Lower leg skin (tissue), 4 donors: ENCODE measurements around the gene CFL1. TPM values are rescaled to one million over a fixed set of nuclear protein-coding genes. Genes with fewer than 3 reads are reported as not detected.
A peak's percentile ranks its signal among the peaks of the same experiment; 100 is the strongest.

Experiments
- DNase-seq, 2 donors: peaks; one replicate each; pipeline ENCODE4 v3.0.0-alpha.2; 2019; ENCODE audit warnings: low spot score in 2 of 2
- H3K4me3 ChIP-seq: fragments of 200-600 bp; sonication (generic); 2 replicates; pipeline ENCODE4 v1.5.1; 2017; ENCODE audit warnings: mild to moderate bottlenecking, low read depth; ENCODE audit not compliant: poor library complexity, severe bottlenecking
- CTCF ChIP-seq, 3 donors: fragments of 450-650 bp; IDR thresholded peaks; one replicate each; pipeline ENCODE4 v1.5.1; 2016; ENCODE audit warnings: antibody characterized with exemption in 3 of 3, mild to moderate bottlenecking in 3 of 3, moderate library complexity in 2 of 3
- POLR2A ChIP-seq, 2 donors: fragments of 450-650 bp; IDR thresholded peaks; one replicate each; pipeline ENCODE4 v1.6.1; 2016 to 2017; ENCODE audit warnings: antibody characterized with exemption in 2 of 2, mild to moderate bottlenecking in 1 of 2, moderate library complexity in 1 of 2
- WGBS, 2 donors: methylation state at CpG; one replicate each; pipeline ENCODE4 v1.1.5; 2018; 5-methylcytosine and 5-hydroxymethylcytosine counted together
- intact Hi-C: fragments of 100-400 bp; cut with DNase I; formaldehyde crosslinking; loops from one replicate; pipeline ENCODE4 v1.15.0; 2023; ENCODE audit warnings: low total_unique reads
- total RNA-seq, 4 donors: library from RNA; depleted of rRNA; stranded (reverse); fragments of >200 nt; gene quantifications; one replicate each; pipeline ENCODE4 v1.1.0, GENCODE V29; 2016

The CFL1 gene
- total RNA-seq, 4 donors from 2014 or later, result 417 to 706 (median 504) TPM

- DNase-seq, result no peak
- intact Hi-C loops, result loop anchor here (10.0 kb wide), 1 partner anchor 48 kb away; no protein-coding TSS in a partner anchor
Observed at GRCh38 chr11:65822776-65823528, 35.0 kb downstream of the CFL1 start.

GRCh38 chr11:65821107-65821506 lies 36.9 kb downstream of the CFL1 start:
- intact Hi-C loops, result loop anchor here (10.0 kb wide), 1 partner anchor 46 kb away; no protein-coding TSS in a partner anchor
- no peak for TF ChIP-seq POLR2A (IDR thresholded peaks at IDR 0.05)
- no peak overlapping the region for H3K4me3 ChIP-seq
- no peak for DNase-seq
- WGBS, 2 donors, result 64 to 82% methylated on average over 8 of the region's 8 CpGs

More at GRCh38 chr11:65822776-65823528, 35.0 kb downstream of the CFL1 start:
- 78 to 87% methylated on average over 15 of the region's 15 CpGs for WGBS, 2 donors
- TF ChIP-seq POLR2A (IDR thresholded peaks at IDR 0.05) (no peak), CTCF (IDR thresholded peaks at IDR 0.05) (no peak)
- no peak overlapping the region for H3K4me3 ChIP-seq

- 6 to 8% methylated on average over 47 to 71 of the region's 74 CpGs for WGBS, 2 donors
- TF ChIP-seq CTCF (IDR thresholded peaks at IDR 0.05) (peak in 2 of 3 donors; percentile 62 to 97), POLR2A (IDR thresholded peaks at IDR 0.05) (no peak)
- intact Hi-C loops, result loop anchor here (5.0 kb wide), 1 partner anchor 111 kb away; no protein-coding TSS in a partner anchor
- H3K4me3 ChIP-seq, result peak overlapping the region; percentile 52
- peak; percentile 90 to 99 for DNase-seq
Observed at GRCh38 chr11:65817835-65818680, 39.9 kb downstream of the CFL1 start.

GRCh38 chr11:65817312-65817834 lies 40.6 kb downstream of the CFL1 start:
- intact Hi-C loops, result loop anchor here (5.0 kb wide), 1 partner anchor 110 kb away; no protein-coding TSS in a partner anchor
- TF ChIP-seq CTCF (IDR thresholded peaks at IDR 0.05) (no peak), POLR2A (IDR thresholded peaks at IDR 0.05) (no peak)

GRCh38 chr11:65816696-65817095 lies 41.3 kb downstream of the CFL1 start:
- intact Hi-C loops, result loop anchor here (5.0 kb wide), 1 partner anchor 109 kb away; no protein-coding TSS in a partner anchor
- 92 to 93% methylated on average over 3 of the region's 3 CpGs for WGBS, 2 donors
- TF ChIP-seq POLR2A (IDR thresholded peaks at IDR 0.05), result no peak
- TF ChIP-seq CTCF (IDR thresholded peaks at IDR 0.05), result no peak
- no peak for DNase-seq
- H3K4me3 ChIP-seq, result no peak overlapping the region

More at GRCh38 chr11:65817312-65817834, 40.6 kb downstream of the CFL1 start:
- H3K4me3 ChIP-seq, result peak overlapping the region; percentile 52
- no peak for DNase-seq
- 58 to 64% methylated on average over 5 of the region's 5 CpGs for WGBS, 2 donors
